GM12801 (cell line): ENCODE measurements around the gene HMGXB3.
A peak's percentile ranks its signal among the peaks of the same experiment; 100 is the strongest.

Experiments used
- TF ChIP-seq, protein P1 (sequence below): IDR thresholded peaks from one replicate; pipeline ENCODE4 v1.5.1; 2011; ENCODE audit warnings: control low read depth; ENCODE audit not compliant: insufficient read length; ENCODE audit errors: extremely low read depth

Gene HMGXB3

DNA sequence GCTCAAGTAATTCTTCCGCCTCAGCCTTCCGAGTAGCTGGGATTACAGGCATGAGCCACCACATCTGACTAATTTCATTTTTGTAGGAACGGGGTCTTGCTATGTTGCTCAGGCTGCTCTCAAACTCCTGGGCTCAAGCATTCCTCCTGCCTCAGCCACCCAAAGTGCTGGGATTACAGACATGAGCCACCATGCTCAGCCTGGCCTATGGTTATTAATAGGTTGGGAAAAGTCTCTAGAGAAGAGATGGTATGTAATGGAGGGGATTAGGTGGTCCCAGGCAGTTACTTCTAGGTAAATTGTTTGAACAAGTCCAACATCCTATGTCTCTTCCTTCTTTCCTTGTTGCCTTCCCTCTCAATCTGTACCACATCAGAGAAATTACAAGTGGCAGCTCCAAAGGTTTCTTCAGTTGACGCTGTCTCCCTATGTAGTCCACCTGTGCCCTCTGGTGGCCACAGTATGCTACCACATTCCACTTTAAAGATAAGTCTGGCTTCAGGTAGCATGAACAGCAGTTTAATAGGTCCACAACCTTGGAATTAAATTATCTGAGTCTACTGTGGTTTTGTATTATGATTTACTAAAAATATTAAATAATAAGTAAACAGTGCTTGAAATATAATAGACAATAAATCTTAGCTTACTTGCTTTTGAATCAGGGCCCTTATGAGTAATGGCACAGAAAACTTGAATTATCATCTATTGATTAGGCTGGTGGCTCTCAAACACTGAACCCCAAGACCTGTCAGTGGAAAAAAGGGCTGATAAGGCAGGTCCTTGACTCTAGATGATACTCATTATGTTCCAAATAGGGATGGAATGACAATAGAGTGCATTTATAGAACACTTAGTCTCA lies 9.8 kb upstream of the HMGXB3 start:
- TF ChIP-seq, protein P1, sequence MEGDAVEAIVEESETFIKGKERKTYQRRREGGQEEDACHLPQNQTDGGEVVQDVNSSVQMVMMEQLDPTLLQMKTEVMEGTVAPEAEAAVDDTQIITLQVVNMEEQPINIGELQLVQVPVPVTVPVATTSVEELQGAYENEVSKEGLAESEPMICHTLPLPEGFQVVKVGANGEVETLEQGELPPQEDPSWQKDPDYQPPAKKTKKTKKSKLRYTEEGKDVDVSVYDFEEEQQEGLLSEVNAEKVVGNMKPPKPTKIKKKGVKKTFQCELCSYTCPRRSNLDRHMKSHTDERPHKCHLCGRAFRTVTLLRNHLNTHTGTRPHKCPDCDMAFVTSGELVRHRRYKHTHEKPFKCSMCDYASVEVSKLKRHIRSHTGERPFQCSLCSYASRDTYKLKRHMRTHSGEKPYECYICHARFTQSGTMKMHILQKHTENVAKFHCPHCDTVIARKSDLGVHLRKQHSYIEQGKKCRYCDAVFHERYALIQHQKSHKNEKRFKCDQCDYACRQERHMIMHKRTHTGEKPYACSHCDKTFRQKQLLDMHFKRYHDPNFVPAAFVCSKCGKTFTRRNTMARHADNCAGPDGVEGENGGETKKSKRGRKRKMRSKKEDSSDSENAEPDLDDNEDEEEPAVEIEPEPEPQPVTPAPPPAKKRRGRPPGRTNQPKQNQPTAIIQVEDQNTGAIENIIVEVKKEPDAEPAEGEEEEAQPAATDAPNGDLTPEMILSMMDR = peak; percentile 75

DNA sequence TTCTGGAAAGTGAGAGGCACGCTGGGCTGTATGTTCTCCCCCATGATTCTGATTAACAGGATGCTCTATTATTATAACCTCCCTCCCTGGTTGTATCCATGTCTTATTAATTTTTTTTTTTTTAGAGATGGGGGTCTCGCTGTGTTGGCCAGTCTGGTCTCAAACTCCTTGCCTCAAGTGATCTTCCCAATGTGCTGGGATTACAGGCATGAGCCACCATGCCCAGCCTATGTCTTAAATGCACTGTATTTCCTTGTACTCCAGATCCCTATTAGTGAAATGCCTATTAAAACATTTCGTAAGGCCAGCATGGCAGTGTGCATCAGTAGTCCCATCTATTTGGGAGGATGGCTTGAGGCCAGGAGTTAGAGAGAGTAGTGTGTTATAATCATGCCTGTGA lies 7.1 kb upstream of the HMGXB3 start:
- TF ChIP-seq, protein P1 = no peak

DNA sequence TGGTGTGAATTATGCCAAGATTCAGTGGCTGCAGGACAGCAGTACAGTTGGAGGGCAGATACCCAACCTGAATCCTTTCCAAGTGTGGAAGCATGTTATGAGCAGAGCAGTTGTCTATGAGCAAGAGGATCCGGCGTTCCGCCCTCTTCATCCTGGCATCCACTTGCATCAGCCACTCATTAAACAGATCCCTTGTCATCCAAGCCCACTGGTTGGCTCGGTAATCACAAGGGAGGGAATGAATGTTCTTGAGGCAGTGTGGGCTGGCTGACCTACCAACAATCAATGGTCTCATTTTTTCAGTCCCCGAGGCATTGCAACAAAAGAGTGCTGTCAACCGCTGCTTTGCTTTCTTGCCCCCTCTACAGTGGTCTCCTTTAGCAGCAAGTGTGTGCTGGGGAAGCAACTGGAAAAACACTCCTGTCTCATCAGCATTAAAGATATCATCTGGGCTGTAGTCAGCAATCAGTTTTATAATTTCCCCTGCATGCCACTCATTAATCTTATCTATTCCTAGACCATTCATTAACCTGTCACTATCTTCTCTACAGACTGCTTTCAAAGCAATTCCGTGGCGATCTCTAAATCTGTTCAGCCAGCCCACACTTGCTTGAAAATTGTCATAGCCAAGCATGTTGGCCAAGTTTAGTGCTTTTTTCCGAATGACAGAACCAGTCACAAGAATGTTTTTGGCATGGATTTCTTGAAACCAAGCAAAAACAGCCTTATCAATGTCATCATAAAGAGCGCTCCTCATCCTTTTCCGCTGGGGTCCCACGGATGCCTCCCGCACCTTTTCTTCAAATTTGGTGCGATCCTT lies 4.9 kb upstream of the HMGXB3 start:
- TF ChIP-seq, protein P1 = no peak

DNA sequence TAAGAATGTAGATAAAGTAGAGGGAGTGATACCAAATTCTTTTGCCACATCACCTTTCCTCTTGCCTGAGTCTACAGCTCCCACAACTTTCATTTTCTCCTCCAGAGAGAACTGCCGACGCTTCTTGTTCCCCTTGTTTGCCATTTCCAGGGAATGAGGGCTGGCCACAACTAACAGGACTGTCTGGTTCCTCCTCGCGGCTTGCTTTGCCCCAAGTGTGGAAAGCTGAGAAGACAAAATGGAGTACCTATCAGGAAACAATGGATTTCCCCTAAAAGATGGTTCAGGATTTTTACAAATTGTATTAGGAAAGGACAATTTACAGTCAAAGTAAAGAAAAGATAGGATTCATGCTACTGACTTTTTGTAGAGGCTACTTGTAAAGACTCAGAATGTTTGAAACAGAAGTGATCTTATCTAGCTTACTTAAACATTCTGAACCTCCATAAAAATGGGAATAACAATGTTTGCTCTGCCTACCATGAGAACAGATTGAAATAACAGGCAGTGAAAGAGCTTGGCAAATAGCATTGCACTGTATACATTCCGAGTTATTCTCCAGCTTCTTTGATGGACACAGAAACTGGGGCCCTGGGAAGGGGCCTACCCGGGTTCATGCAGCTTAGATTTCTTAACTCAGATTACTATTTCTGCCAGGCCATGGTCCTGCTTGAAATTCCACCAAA lies 4.2 kb upstream of the HMGXB3 start:
- TF ChIP-seq, protein P1 = no peak

DNA sequence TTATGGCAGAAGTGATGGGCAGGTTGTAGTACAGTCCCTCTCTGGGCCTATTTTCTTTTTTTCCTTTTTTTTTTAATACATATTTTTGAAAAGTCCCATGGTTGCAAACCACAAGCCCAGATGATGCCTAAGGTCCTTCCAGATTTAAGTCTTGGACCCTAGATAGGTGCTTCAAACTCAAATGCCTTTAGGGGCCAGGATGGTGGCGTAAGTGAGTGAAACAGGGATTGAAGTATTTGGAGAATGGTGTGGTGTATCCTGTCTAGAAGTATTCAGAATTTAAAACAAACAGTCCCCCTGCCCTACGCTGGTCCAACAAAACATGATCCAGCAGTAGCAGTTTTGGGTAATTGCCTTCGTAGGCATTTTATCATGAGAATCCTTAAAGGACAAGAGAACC lies 2.3 kb upstream of the HMGXB3 start:
- TF ChIP-seq, protein P1 = no peak

DNA sequence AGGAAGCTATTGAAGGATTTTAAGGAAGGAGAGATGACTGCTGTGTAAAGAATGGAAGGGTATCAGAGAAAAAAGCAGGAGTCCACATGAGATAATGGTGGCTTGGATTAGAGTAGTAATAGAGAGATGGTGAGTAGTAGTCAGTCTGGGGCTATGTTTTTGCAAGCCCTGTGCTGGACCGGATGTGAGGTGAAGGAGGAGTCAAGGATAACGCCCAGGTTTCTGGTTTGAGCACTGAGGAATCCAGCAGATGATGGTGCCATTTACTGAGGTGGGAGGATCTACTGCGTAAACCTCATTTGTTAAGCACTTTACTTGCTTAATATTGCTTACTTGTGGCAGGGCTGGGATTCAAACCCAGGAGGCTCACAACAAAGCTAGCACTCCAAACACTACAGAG lies 1.2 kb upstream of the HMGXB3 start:
- TF ChIP-seq, protein P1 = no peak

DNA sequence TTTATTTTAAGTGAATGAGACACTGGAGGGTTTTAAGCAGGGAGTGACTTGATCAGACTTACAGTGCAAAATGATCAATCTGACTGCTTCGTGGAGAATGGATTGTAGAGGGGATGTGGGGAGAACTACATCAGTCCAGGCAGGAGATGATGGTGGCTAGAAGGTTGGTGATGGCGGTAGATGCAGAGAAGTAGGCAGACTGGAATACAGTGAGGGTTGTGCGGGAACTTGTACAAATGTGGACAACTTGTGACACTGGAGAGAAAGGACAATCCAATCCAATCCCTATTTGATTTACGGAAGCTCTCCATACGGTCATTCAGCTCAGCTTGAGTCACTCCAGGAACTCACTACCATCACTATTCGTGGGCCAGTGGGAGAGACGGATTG lies 678 bp upstream of the HMGXB3 start:
- TF ChIP-seq, protein P1 = no peak
